ENCODE data around the gene CDYL2.

GRCh38 chr16:80738521-80738920 is 65.9 kb downstream of the CDYL2 start:
- TF ChIP-seq CTCF (IDR thresholded peaks at IDR 0.05; ENCODE audit: insufficient read depth, low read depth, low read length) = no peak
- no peak for TF ChIP-seq EZH2 (IDR thresholded peaks at IDR 0.05; ENCODE audit: insufficient read depth, low read length)
